D341Med (cell line): Measurements from ENCODE around the gene TTLL4.
"Not testable (repeated sequence)": the region's sequence is repeated elsewhere in the genome, so short reads cannot be mapped to it uniquely, and the experiment has no call there.

Experiments used
- DNase-seq: peaks from one replicate; pipeline ENCODE4 v3.0.0; 2012; ENCODE audit warnings: low spot score

TTLL4 gene

DNA sequence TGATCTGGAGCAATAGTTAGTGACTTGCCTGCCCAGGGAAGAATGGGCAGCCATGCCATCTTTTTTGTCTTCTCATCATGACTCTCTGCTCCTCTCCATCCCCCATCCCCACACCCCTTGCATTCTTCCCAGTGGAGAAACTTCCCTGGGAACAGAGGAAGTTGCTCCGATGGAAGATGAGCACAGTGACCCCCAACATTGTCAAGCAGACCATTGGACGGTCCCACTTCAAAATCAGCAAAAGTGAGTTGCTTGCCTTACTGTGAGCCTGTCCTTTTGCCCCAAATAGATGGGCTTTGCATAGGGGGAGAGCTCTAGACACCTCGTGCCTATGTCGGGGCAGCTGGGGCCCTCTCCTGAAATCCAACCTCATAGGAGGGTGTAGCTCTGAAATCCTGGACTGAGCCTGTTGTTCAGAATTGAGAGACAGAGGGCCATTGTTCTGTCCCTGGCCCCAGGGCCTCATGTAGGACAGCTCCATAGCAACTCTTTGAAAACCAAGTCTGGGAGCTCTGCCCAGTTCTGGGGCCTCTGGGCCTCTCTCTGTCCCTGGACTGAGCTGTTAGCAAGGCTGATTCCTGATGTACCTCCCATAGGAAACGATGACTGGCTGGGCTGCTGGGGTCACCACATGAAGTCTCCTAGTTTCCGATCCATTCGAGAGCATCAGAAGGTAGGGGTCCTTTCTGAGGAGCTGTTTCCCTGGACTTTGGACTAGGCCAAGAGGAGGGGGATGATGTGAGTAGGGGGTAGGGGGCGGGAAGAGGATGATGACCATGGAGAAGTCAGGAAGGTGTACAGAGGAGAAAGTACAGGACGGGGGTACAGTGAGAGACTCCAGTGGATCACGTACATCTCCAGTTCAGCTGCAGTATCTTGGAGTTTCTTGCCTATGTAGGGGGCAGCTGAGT is 35.2 kb downstream of the TTLL4 start:
- DNase-seq, result no peak

DNA sequence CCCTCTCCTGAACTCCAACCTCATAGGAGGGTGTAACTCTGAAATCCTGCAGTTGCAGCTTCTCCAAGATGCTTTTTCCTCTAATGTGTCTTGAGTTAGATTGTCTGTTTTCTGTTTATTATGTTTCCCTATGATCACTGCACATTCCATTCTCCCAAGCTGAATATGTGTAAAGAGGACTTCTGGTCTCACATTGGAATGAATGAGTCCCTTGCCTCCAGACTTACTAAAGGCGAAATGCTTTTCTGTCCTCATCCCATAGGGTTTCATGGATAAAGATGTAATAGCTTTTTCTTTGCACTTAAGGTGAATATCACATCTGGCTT is 35.8 kb downstream of the TTLL4 start:
- no peak for DNase-seq

DNA sequence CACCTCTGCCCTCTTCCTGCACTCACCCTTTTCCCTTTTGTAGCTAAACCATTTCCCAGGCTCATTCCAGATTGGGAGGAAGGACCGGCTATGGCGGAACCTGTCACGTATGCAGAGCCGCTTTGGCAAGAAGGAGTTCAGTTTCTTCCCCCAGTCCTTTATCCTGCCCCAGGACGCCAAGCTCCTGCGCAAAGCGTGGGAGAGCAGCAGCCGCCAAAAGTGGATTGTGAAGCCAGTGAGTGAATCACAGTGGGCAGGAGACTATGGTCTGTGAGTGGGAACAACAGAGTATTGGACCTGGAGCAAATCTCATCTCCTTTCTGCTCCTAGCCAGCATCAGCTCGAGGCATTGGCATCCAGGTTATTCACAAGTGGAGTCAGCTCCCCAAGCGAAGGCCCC is 36.3 kb downstream of the TTLL4 start:
- DNase-seq, result no peak

- DNase-seq, result no peak
These were observed 38.3 kb downstream of the TTLL4 start for GRCh38 chr2:218748741-218749441.

- DNase-seq, result no peak
These were observed 43.6 kb downstream of the TTLL4 start for GRCh38 chr2:218754201-218754600.

GRCh38 chr2:218754781-218755180 is 44.1 kb downstream of the TTLL4 start:
- DNase-seq, result no peak

DNA sequence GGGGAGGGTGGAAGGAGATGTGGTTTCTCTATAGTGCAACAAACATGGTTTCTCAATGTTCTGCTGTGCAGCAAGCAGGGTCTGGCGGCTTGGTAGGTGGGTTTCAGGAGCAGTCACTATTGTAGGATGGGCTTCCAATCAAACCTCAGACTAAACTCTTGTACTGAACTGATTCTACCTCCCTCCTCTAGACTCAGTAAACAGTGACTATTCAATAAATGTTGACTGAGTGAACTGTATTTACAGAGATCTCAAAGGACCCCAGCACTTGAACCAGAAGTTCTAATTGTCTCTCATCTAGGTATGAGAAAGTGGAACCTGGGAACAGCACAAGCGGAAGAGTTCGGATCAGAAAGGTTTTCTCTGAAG is 44.5 kb downstream of the TTLL4 start:
- DNase-seq, result no peak

DNA sequence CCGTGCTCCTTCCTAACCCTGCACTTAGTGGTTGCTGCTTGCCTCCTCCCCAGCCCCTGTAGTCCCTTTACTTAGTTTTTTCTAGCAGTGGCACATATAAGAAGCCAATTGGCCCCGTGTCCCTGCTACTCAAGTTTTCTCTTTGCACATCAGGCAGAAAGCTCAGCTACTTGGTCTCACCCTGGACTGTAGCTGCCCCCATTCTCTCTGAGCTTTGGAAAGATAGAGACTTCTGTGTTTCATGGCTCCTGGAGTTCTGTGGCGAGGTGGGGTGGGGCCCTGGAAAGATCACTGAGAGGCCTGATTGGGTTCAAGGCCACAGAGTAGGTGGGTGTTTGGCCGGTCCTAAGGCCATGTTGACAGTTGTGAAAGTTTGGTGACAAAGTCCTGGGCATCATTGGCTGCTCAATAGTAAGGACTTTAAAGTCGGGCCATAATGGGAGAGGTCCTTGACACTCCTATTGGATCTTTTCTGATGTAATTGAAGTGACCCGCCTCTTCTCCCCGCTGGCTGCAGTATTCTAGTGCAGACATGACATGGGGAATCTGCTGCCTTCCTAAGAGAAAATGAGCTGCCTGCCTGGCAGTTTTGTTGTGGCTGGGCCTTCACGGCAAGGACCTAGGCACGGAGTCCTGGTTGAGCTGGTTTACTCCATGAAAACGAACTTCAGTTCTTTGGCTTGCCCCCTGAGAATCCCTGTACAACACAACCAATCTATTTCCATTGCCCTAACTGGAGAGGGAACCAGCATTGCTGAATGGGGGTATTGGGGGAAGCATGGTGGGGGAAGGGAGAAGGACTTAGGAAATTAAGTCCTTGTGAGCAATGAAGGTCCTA is 45.2 kb downstream of the TTLL4 start:
- DNase-seq, result no peak

- no peak for DNase-seq
These were observed 46.2 kb downstream of the TTLL4 start for GRCh38 chr2:218756599-218757377.

DNA sequence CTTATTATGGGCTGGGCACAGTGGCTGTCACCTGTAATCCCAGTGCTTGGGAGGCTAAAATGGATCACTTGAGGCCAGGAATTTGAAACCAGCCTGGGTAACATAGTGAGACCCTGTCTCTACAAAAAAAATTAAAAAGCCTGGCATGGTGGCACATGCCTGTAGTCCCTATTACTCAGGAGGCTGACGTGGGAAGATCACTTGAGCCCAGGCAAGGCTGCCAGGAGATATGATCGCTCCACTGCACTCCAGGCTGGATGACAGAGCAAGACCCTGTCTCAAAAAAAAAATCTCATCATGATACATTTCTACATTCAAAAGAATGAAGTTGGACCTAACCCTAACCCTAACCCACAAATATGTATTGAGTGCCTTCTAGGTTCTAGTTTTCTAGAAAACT is 51.2 kb downstream of the TTLL4 start:
- DNase-seq, result no peak

GRCh38 chr2:218772759-218773158 is 62.1 kb downstream of the TTLL4 start:
- DNase-seq, result not testable (repeated sequence)

DNA sequence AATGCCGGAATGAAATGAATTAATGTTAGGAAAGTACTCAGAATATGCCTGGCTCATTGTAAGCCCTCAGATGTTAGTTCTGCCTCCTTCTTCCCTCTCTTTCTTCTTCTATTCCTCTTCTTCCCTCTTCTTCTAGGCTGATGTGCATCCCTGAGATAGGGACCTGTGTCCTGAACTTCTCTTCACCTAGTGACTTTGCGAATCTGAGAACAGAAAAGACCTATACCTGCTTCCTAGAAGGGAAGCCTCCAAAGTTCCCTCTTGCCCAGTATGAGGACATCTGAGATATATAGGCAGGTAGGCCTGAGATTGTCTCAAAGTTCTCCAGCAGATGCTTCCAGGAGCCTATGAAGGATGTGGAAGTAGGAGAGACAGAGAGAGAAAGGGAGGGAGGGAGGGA is 63.2 kb downstream of the TTLL4 start:
- no peak for DNase-seq

- DNase-seq, result no peak
These were observed 65.9 kb downstream of the TTLL4 start for GRCh38 chr2:218776488-218776887.

DNA sequence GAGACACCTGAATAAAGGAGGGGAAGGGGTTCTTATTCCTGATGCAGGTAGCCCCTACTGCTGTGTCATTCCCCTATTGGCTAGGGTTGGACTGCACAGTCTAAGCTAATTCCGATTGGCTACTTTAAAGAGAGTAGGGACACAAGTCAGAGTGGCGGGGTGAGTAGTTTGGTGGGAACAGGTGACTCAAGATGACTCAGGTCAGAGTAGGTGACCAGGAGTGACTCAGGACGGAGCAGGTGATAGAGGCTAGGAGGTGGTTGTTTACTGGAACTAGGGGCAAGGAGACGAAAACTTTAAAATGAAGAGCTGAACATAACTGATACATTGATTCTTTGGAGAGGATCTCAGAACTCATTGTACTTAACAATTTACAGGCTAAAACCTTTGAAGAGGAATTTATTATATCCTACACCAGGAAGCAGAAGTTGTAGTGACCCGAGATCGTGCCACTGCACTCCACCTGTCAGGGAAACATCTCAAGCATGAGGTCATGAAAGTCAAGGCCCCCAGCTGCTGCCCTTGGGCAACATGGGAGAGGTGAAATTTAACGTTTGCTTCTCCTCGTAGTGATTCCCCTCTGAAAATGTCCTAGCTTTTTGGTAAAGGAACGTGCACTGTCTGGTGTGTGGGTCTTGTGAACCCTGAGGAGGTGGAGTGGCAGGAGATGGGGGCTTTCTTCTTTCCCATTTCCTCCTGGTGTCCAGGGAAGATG is 66.8 kb downstream of the TTLL4 start:
- no peak for DNase-seq

- no peak for DNase-seq
These were observed 69.4 kb downstream of the TTLL4 start for GRCh38 chr2:218780046-218780445.

DNA sequence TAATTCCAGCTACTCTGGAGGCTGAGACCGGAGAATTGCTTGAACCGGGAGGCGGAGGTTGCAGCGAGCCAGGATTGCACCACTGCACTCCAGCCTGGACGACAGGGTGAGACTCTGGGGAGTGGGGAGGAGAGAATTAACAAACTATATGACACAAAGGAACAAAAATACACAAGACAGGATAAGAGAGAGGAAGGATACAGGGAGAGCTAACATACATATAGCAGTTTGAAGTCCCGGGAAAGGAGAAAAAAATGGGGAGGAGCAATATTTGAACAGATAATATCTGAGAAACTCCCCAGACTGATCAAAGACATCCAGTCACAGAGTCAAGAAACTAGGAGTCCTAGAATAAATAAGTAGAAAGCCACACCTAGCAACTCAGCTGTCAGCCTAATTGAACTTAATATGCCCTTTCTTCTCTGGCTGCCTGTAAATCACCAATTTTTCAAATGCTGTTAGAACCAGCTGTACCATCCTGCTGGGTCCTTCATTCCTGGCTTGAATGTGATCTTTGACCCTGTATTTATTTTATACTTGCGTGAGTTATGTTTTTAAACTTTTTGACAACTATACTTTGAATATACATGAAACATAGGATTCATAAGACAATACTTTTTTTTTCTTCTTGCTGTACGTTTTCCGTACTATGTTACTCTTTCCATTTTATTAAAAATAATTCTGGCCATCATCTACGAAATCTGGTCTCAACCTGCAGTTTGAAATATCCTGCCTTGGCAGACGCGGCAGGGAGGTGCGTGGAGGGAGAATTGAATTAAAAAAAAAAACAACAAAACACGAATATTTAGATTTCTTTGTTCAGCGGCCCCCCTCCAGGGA is 70.4 kb downstream of the TTLL4 start:
- DNase-seq, result no peak

- DNase-seq, result no peak
These were observed 71.3 kb downstream of the TTLL4 start, which contains the start of gene CYP27A1 for GRCh38 chr2:218781691-218782527. Gene CYP27A1 (plus strand): TSS chr2:218782147. CDS start chr2:218782183, 36 bp downstream.

DNA sequence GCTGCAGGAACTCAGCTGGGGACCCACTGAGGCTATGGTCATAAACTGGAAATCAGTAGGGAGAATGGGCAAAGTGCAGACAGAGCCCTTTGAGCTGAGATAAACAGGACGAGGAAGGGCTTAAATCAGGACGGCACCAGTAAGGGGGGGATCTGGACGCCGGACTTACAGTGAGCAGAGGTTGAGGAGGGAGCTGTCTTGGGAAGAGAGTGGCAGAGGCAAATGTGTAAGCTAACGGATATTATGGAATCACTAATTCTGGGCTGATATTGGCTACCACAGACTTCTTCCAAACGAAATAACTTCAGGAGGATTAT is 71.9 kb downstream of the TTLL4 start:
- no peak for DNase-seq

DNA sequence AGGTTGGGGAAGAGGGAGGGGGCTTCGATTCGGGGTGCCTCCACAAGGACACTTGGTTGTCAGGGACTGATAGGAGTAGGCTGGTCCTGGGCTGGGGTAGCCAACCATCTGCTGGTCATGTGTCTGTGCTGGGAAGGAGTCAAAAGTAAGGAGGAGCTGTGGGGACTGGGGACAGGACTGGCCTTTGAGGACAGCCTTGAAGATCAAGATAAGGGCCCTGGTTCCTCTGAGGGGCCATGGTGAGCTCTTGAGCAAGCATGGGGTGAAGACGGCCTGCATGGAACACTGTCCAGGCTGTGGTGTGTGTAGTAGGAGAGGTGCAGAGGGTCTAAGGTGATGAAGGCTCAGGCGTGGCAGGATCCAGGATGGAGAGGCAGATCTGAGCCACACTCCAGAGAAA is 73.1 kb downstream of the TTLL4 start:
- DNase-seq, result no peak

DNA sequence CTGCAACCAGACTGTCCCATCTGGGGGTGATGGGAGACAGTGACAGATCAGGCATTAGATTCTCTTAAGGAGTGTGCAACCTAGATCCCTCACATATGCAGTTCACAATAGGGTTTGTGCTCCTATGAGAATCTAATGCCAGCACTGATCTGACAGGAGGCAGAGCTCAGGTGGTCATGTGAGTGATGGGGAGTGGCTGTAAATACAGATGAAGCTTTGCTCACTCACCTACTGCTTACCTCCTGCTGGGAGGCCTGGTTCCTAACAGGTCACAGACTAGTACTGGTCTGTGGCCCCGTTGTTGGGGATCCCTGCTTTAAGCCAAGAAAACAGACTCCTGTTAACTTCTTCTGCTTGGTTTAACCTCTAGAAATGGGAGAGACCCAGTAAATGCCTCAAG is 74.5 kb downstream of the TTLL4 start:
- no peak for DNase-seq
